Glutamatergic neuron (in vitro differentiated cells): ENCODE data around the gene VAC14. TPM values are rescaled to one million over a fixed set of nuclear protein-coding genes. Genes with fewer than 3 reads are reported as not detected.

ENCODE experiments used
- DNase-seq: peaks from one replicate; pipeline ENCODE4 v3.0.0; 2022
- H3K27ac Mint-ChIP-seq: one replicate; pipeline ENCODE4 v1.8.0; 2020; ENCODE audit warnings: mild to moderate bottlenecking, mixed read lengths, inconsistent platforms; ENCODE audit not compliant: unreplicated experiment
- H3K27me3 Mint-ChIP-seq: one replicate; pipeline ENCODE4 v1.8.0; 2020; ENCODE audit warnings: mild to moderate bottlenecking, moderate library complexity, mixed read lengths, inconsistent platforms; ENCODE audit not compliant: unreplicated experiment
- H3K36me3 Mint-ChIP-seq: one replicate; pipeline ENCODE4 v1.8.0; 2020; ENCODE audit warnings: mild to moderate bottlenecking, mixed read lengths, inconsistent platforms; ENCODE audit not compliant: unreplicated experiment
- H3K4me1 Mint-ChIP-seq: one replicate; pipeline ENCODE4 v1.8.0; 2020; ENCODE audit warnings: mild to moderate bottlenecking, low read depth, mixed read lengths, inconsistent platforms; ENCODE audit not compliant: unreplicated experiment
- H3K4me3 Mint-ChIP-seq: one replicate; pipeline ENCODE4 v1.8.0; 2020; ENCODE audit warnings: mild to moderate bottlenecking, mixed read lengths, inconsistent platforms; ENCODE audit not compliant: unreplicated experiment
- H3K9me3 Mint-ChIP-seq: one replicate; pipeline ENCODE4 v1.8.0; 2020; ENCODE audit warnings: mild to moderate bottlenecking, moderate library complexity, mixed read lengths, inconsistent platforms; ENCODE audit not compliant: unreplicated experiment
- CTCF ChIP-seq: fragments of 200-600 bp; sonication (generic); IDR thresholded peaks from one replicate; pipeline ENCODE4 v1.5.0; 2021; ENCODE audit not compliant: partially characterized antibody, unreplicated experiment
- total RNA-seq: library from RNA; stranded (reverse); fragmentation: NEBNext Ultra II Directional; extraction: Animal tissue kit (Norgen Biotek cat#: 25700); gene quantifications from one replicate; pipeline ENCODE4 v1.2.1, GENCODE V29; 2021; ENCODE audit not compliant: unreplicated experiment

The VAC14 gene
- total RNA-seq, 1 donor from 2014 or later, result 50.2 TPM

GRCh38 chr16:70664325-70665112 is 136.4 kb downstream of the VAC14 start:
- peaks cover 6% of the 10 kb centered on the region for H3K4me1 Mint-ChIP-seq
- TF ChIP-seq CTCF, result no peak
- no peak overlapping the region for H3K4me3 Mint-ChIP-seq
- peaks cover 2% of the 10 kb centered on the region for H3K27me3 Mint-ChIP-seq
- no peaks in the 10 kb centered on the region for H3K9me3 Mint-ChIP-seq
- H3K36me3 Mint-ChIP-seq, result peaks cover 20% of the 10 kb centered on the region
- no peak overlapping the region for H3K27ac Mint-ChIP-seq
- no peak for DNase-seq

- Mint-ChIP-seq H3K27me3 (peaks cover 2% of the 10 kb centered on the region), H3K4me3 (no peak overlapping the region), H3K9me3 (no peaks in the 10 kb centered on the region), H3K4me1 (peaks cover 6% of the 10 kb centered on the region), H3K27ac (no peak overlapping the region), H3K36me3 (peaks cover 14% of the 10 kb centered on the region)
- TF ChIP-seq CTCF, result no peak
- DNase-seq, result no peak
Observed at GRCh38 chr16:70663524-70664324, 137.2 kb downstream of the VAC14 start.

- no peak for DNase-seq
- Mint-ChIP-seq H3K36me3 (peaks cover 11% of the 10 kb centered on the region), H3K9me3 (no peaks in the 10 kb centered on the region), H3K27me3 (peaks cover 2% of the 10 kb centered on the region), H3K4me1 (peaks cover 6% of the 10 kb centered on the region), H3K4me3 (no peak overlapping the region), H3K27ac (no peak overlapping the region)
- no peak for TF ChIP-seq CTCF
Observed at GRCh38 chr16:70662991-70663523, 137.9 kb downstream of the VAC14 start.

- peaks cover 6% of the 10 kb centered on the region for H3K4me1 Mint-ChIP-seq
Observed at GRCh38 chr16:70661918-70662641, 138.9 kb downstream of the VAC14 start.

More at GRCh38 chr16:70661918-70662641, 138.9 kb downstream of the VAC14 start:
- no peak for TF ChIP-seq CTCF
- H3K36me3 Mint-ChIP-seq, result peaks cover 11% of the 10 kb centered on the region
- H3K27me3 Mint-ChIP-seq, result peaks cover 2% of the 10 kb centered on the region
- no peak overlapping the region for H3K4me3 Mint-ChIP-seq
- no peaks in the 10 kb centered on the region for H3K9me3 Mint-ChIP-seq
- H3K27ac Mint-ChIP-seq, result no peak overlapping the region
- no peak for DNase-seq
